Right renal cortex interstitium (tissue), 3 donors: ENCODE data around the gene TMEM107. TPM values are rescaled to one million over a fixed set of nuclear protein-coding genes. Genes with fewer than 3 reads are reported as not detected.
A peak's percentile ranks its signal among the peaks of the same experiment; 100 is the strongest.

ENCODE experiments used
- DNase-seq, 3 donors: peaks; one replicate each; pipeline ENCODE4 v3.0.0-alpha.2; 2013; ENCODE audit warnings: low read depth in 3 of 3, low spot score in 2 of 3
- polyA plus RNA-seq, 3 donors: library from polyadenylated mRNA; unstranded; fragments of 120-200 nt; gene quantifications; one replicate each; pipeline ENCODE4 v1.2.1, GENCODE V29; 2013; ENCODE audit not compliant: insufficient read length in 3 of 3

Gene TMEM107
- polyA plus RNA-seq, 3 donors = 22.4 to 25.9 (median 23.5) TPM

DNA sequence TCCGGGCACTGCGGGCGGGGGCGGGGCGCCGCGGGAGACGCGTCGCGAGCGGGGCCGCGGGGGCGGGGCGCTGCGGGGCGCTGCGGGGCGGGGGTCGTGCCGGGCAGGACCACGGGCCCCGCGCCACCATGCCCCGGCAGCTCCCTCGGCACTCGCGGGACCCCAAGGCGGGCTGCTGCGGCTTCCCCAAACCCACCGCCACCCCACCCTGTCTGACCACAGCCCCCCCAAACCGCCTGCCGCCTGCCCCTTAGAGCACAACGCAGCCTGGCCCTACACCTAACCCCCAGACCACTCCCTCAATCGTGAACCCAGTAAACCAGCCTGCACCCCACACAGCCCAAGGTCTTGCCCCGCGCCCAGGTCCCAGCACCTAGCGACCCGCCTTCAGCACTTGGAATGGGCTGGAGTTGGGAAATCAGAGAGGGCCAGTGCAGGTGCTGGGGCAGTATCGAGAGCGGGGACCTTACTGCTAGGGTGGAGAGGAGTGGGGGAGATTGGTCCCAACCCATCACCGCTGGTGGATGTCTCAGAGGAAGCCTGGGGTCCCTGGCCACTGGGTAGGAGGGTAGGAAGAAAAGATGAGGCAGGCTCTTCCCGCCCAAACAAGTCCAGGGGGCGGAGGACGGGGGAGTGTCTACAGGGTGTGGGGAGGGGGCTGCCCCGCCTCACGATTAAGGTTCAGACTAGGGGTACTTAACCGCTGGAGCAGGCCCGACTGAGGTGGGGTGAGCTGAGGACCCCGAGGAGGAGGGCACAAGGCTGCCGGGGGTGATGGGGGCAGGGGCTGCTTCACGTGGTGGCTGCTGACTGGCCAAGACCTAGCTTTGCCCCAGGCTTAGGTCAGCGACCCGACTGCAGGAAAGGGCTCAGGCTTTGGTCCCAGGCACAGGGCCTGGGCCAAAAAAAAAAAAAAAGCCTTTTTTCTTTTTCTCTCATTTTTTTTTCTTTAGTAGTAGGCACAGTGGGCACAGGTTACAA is 12.9 kb downstream of the TMEM107 start:
- DNase-seq = no peak

DNA sequence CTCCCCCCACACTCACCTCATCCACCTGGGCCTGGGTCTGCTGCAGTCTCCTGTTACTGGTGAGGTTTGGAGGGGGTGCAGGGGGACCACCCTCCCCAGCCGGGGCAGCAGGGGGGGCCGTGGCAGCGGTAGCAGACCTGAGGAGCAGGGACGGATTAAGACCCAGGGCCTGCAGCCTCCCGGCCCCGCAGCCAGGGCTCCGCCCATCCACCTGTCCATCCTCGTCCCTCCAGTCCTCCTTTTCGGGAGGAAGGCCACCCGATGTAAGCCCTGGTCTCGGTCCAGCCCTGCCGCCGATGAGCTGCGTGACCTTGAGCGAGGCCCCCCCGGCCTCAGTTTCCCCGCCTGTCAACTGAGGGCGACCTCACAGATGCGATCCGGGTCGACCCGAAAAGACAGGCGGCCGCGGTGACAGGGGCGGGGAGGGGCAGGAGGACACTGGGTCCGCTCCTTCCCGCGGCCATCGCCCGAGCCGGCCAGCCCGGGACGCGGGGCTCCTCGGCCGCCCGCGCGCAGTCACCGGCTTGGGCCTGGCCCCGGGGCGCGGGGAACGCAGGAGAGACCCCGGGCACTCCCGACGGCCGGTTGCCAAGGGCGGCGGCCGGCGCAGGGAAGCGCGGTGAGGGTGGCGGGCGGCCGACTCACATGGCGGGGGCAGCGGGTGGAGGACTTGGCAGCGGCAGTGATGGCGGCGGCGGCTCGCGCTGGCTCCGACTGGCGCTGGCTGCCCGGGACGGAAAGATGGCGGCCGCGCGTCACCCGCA is 13.8 kb downstream of the TMEM107 start, which contains the start of gene VAMP2:
Gene VAMP2, minus strand, starts transcription at position 716 of the 764 bp plus-strand sequence. Its CDS starts 69 bp downstream, at position 647.
- no peak for DNase-seq

DNA sequence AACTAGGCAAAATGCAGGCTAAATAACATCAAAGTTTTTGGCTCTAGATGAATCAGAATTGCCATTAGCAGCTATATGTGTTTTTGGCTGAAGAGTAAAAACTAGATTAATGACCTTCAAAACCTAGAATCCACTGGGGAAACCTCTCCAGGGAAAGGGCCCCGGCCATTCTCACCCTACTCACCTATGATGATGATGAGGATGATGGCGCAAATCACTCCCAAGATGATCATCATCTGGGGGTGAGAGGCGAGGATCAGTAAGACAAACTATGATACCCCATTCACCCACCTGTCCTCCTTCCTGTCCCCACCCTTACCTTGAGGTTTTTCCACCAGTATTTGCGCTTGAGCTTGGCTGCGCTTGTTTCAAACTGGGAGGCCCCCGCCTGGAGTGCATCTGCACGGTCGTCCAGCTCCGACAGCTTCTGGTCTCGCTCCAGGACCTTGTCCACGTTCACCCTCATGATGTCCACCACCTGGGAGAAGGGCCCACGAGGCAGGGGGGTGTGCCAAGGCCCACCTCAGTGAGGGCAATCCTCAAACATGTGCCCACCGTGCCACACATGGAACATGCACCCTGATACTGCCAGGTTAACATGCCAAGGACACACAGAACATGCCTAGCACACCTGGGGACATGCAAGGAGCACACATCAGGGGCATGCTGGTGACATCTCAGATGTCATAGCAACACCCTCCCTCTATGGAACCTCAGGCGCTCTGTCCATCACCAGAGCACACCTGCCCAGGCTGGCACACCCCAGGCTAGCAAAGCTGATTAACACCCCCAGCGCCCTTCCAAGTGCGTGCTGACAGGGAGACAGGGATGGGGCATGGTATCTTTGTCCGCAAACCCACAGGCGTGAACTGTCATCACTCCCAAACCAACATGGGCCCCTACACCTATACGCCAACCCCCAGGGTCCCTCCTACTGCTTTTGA is 14.6 kb downstream of the TMEM107 start:
- DNase-seq = no peak

DNA sequence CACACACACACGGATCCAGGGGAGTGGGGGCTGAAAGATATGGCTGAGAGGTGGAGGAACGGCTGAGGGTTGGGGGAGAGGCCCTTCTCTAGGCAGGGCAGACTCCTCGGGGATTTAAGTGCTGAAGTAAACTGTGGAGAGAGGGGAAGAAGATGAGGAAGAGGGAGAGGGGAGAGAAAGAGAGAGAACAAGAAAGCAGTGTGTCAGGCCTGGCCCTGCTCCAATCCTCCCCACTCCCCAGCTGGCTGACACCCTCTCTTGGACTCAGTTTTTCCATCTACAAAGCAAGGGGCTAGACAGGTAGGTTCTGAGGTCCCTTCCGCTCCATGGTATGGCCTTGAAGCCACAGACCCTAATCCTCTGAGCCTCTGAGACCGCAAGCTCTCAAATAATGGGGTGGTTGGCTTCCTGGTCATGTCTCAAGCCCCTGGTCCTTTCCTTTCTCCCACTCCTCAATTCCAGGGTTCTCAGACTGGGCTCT is 15.4 kb downstream of the TMEM107 start:
- no peak for DNase-seq

DNA sequence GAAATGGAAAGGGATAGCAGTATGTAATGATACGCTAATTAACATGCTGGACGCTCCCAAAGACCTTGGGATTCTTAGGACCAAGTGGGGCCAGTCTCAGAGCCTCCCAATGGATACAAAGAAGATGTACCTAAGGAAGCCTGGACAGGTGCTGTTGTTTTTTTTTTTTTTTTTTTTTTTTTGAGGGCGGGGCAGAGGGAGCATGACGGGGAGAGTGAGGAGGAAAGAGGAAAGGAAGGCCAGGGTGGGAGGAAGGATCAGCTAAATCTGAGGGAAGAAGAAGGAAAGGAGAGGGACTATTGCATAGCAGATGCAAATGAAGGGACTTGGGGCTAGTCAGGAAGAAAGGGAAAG is 16.0 kb downstream of the TMEM107 start:
- DNase-seq = no peak

DNA sequence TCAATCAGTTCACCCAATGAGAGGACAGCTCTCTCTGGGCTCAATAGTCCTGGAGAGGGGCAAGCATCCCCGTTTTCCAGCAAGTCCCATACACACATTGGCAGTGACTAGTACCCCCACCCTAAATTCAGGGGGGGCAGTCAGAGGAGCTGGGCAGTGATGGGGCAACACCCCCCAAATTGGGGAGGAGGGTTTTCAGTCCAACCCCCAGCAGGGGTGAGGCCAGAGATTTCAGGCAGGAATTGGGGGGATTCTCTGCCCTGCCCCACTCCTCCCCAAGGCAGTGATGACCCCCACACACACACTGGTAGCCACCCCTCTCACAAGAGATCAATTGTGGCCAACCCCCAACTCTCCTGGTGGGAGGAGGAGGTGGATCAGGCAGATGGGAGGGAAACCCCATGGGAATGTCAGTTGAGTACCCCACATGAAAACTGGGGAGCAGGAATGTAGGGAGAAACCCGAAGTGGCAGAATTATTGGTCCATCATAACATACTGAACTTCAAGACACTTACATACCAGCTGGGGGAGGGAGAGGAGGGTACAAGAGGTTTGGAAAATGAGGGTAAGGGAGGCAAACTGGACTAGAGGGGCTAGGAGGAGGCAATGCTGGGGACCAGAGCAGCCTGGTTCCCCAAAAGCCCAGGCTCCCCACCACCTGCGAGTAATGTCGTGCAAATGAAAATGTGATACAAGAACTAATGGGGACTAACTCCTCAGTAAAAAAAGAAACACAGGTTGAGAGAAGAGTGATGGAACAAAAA is 16.5 kb downstream of the TMEM107 start:
- no peak for DNase-seq

DNA sequence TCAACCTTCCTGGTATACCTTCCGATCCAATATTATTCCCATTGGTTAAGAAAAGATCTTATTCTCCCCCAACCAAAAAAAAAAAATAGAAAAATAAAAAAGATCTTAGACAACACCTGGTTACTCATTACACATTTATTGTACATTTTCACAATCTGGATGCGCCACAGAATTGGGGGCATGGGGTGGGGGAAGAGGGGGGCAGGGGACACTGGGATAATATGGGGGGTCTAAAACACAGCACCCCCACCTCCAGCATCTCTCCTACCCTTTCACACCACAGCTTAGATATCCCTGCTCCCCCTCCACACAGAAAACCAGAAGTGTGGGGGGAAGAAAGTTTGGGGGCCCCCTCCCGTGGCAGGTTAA is 17.2 kb downstream of the TMEM107 start:
- DNase-seq = no peak

DNA sequence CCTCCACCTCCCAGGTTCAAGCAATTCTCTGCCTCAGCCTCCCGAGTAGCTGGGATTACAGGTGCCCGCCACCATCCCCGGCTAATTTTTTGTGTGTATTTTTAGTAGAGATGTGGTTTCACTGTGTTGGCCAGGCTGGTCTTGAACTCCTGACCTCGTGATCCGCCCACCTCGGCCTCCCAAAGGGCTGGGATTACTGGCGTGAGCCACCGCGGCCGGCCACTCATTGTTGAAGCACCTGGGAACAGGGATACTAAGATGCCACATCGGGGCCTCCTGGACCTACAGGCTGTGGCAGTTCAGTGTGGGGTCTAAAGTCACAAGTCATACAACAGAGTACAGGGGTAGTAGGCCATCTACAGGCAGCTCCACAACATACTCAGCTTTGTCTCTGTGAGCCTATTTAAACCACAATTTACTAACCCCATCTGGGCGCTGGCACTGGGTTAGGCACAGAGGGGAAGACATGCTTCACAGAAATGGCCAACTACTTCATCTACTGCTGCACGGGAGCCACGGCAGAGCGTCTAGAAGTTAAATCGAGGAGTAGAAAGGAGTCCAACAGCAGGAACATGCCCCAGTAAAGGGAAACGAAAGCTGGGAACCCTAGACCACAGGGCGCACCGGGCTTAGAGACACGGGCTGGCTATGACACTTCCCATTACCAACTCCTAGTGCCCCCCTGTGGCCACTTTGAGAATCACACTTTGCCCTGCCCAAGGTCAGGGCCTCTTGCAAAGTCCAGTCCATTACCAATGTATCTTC is 17.7 kb downstream of the TMEM107 start:
- DNase-seq = no peak

DNA sequence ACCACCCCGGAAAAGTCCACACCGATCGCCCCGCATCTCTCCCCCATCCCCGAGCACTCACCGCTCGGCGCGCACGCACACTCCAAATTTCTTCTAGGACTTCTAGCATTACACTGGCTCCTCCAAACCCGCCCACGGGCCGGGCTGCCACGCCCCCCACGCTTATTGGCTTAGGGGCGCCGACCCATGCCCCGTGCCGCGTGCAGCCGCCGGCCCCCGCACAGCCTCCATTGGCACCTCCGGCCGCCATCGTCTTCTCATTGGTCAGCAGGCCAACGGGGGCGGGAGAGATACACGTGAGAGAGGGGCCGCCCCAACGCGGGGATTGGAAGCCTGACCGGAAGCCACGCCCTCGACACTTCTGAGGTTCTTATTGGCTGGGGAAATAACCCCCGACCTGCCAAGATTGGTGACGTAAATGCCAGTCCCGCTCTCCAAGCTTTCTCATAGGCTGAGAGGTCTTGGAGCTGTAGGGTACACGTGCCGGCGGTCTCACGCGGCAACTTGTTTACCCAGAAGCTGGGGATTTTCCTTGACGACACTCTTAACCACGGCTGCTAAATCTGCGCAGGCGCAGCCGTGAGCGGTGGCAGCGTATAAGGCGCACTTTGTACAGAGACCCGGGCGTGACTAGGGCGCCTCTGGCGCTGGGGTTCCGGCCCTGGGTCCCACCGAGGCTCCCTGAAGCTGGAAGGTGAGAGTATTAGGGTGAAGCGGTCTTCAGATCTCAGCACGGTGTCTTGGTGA is 19.8 kb downstream of the TMEM107 start:
- peak; percentile 99 to 100 (median 100) for DNase-seq

DNA sequence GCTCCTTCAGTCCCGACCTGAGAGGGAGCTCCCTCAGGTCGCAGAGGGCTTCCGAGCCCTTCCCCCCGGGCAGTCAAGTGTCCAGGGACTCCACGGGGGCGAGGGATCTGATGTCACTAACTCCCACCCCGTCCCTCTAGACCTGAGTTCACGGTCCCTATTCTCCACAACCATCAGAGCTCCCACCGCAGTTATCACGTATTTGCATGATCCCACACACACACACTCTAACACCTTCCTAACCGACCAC is 20.3 kb downstream of the TMEM107 start:
- no peak for DNase-seq

DNA sequence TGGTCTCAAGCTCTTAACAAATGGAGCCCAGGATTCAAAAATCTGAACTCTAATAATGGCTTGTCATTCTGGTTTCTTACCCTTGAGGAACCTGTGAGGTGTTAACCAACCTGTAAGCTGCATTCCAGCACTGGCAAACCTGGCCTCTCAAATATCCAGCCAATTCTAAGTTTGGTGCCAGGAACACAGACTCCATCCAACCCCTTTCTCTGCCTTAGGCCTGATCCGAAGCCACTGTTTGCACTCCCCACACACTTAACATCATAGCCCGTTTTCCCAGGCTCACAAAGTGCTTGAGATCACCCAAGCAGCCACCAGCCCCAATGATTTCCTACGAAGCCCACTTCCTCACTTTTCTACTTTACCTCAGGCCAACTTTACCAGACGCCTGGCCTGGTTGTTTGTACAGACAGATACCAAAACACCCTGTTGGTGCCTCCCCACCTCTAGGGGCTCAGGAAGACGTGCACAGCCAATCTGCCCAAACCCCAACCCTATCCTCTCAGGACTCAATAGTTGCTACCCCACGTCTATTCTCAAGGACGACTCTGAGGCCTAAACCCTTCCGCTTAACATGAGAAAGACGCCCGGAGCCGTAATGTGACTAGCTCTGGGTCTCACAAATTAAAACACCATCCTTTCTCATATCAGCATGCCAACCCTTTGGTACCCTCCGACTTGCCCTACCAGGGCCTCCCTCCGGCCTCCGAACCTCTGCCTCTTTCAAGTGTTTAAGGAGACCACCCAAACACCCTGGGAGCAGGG is 20.8 kb downstream of the TMEM107 start:
- DNase-seq = no peak

DNA sequence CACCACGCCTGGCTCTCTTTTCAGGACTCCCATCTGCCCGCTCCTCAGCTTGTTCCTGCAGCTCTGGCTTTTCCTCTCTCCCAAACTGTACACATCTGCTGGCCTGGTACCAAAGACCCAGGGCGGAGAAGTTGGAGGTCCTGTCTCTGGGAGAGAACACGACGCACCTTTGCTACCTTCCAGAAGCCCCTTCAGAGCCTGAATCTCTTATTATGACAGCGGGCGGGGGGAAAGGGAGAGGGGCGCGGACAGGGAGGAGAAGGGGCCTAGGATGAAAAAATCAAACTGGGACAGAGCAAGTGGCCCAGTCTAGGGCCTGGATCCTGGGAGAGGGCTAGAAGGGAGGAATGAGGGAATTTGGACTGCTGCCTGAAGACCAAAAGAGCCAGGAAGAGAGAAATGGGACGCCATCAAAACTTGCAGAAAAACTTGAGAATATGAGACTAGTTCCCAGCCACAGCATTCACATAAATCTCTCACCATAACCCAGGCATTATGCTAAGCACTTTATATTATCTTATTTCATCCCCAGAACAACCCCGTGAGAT is 21.5 kb downstream of the TMEM107 start:
- DNase-seq = no peak

DNA sequence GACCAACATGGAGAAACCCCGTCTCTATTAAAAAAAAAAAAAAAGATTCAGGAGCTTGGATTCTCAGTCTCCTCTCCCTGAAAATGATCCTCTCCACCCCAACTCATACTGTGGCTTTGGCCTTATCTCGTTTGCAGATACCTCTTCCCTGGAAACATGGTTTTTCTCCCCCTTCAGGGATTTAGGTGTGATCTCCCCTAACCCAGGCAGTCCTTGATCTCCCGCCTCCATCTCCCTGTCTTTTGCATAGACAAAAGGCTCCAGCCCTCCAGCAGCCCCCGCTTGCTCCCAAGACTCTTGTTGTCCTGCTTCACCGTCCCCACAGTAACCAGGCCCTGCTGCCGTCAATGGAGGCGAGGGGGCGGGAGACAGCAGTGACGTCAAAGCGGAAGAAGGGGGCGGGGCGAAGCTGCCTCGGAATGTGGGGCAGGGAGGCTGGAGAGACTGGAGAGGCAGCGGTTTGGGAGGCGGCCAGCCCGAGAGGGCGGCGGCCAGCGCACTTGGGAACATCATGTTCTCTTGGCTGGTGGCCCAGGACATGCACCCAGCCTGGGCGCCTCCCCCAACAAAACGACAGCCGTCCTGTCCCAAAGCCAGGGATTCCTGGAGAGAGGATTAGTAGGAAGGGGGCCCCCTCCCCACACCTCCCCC is 22.1 kb downstream of the TMEM107 start:
- DNase-seq = peak in 2 of 3 donors; percentile 91 to 94

DNA sequence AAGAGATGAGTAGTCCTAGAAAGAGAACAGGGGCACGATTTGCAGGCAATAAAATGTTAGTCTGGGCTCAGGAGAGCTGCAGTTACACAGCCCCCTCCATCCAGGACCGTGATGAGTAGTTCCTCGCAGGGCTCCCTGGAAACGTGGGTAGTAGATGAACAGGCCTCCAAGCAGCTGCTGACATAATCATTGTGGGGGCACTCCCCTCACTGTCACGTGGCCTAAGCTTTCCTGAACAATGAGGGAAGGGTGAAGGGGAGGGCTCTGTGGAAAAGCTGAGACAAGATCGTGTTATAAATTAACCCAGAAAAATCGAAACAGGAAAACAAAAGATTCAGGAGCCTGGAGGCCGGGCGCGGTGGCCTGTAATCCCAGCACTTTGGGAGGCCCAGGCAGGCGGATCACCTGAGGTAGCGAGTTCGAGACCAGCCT is 22.6 kb downstream of the TMEM107 start:
- DNase-seq = no peak

DNA sequence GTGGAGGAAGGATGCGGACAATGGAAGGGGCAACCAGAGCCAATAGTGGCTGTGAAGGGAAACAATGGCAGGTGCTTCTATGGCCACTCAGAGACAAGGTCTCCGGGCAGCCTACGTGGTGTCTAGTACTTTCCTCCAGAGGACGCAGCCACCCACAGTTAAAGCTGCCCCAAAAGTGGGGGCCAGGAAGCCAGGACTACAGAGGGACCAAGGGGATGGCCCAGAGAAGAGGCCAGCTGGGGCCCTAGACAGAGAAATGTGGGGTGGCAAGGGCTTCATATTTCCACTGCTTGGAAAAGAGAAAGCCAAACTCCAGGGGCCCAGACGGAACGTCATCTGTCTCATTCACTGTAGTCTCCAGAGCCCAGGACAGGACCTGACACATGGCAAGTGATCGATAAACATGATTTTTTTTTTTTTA is 23.1 kb downstream of the TMEM107 start:
- no peak for DNase-seq

DNA sequence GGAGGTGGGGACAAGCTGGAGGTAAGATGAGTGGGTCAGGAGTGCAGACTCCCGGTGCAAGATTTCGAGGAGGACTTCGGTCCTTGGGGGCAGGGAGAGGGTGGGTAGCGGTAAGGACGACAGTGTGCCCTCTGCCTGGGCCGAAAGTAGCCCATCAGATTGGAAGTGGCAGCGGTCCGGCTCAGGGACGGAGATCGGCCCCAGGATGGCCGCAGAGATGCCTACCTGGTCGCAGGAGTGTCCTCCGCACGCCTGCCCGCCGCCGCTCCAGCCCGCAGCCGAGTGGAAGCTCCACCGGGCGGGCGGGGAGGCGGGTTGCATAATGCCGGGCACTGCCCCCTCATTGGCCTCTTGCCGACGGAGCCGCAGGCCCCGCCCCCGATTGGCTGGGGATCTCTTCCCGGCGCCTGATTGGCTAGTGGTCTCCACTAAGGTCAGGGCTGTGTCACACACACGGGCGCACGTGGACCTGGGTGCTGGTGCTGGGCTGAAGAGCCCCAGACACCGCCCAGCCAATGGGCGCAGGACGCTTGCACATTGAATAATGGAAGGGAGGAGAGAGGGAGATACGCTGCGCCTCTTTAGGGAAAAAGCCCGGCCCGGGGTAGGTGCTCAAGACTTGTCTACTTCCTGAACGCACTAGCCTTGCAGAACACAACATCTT is 23.9 kb downstream of the TMEM107 start, which contains the start of gene PER1:
Gene PER1, minus strand, starts transcription at position 293 of the 664 bp plus-strand sequence. CDS start 1,698 bp downstream, outside the sequence.
- no peak for DNase-seq
